A549 (cell line): ENCODE measurements around the gene SETX. TPM values are rescaled to one million over a fixed set of nuclear protein-coding genes. Genes with fewer than 3 reads are reported as not detected.
A peak's percentile ranks its signal among the peaks of the same experiment; 100 is the strongest.

Experiments used
- ATAC-seq, 2 experiments: fragments of 200-7000 bp in 1 of 2; fragments of >200 bp in 1 of 2; cut with Nextera tagmentation in 1 of 2; cut with Tn5 transposase in 1 of 2; 3 replicates each; pipeline versions ENCODE4 v1.8.0 to v1.9.1; 2018 to 2020; ENCODE audit warnings: mild to moderate bottlenecking in 1 of 2, moderate library complexity in 1 of 2
- CTCF ChIA-PET: fragments of 300-600 bp; sonication (Branson Sonifier 250); formaldehyde crosslinking; extraction: SDS; loops from one replicate; lab custom pipeline; 2021; ENCODE audit warnings: antibody characterized with exemption, inconsistent platforms; lab: Yijun Ruan, JAX
- POLR2A ChIA-PET: fragments of 350-600 bp; formaldehyde crosslinking; extraction: SDS; loops from one replicate; lab custom pipeline; 2021; ENCODE audit warnings: antibody characterized with exemption, inconsistent platforms; lab: Yijun Ruan, JAX
- DNase-seq, 2 experiments: peaks; one replicate each; pipeline versions ENCODE4 v3.0.0 to v3.0.0-alpha.2; 2011 to 2016; ENCODE audit warnings: low read depth in 1 of 2, low spot score in 1 of 2
- FAIRE-seq: peaks from 2 replicates; lab custom pipeline; 2011; peaks lifted over from hg19 to GRCh38; lab: Jason Lieb, UNC
- H3K27ac ChIP-seq, 2 experiments: fragments of >200 bp; sonication (Bioruptor Twin); formaldehyde crosslinking; 3 replicates each; pipeline ENCODE4 v1.5.1; 2016 to 2017
- H3K4me1 ChIP-seq: fragments of >200 bp; sonication (Bioruptor Twin); formaldehyde crosslinking; 3 replicates; pipeline ENCODE4 v1.6.1; 2016
- H3K4me2 ChIP-seq: fragments of >200 bp; sonication (Bioruptor Twin); formaldehyde crosslinking; 3 replicates; pipeline ENCODE4 v1.6.1; 2016
- H3K4me3 ChIP-seq: fragments of >200 bp; sonication (Bioruptor Twin); formaldehyde crosslinking; 3 replicates; pipeline ENCODE4 v1.5.1; 2016
- H3K9me3 ChIP-seq: fragments of >200 bp; sonication (Bioruptor Twin); formaldehyde crosslinking; 3 replicates; pipeline ENCODE4 v1.6.1; 2016
- BCL3 ChIP-seq: fragments of >200 bp; sonication (Bioruptor Twin); formaldehyde crosslinking; IDR thresholded peaks from 3 replicates; pipeline ENCODE4 v1.6.1; 2016
- FOSB ChIP-seq: fragments of 250-450 bp; sonication (Bioruptor Pico); IDR thresholded peaks from 2 replicates; pipeline ENCODE4 v1.5.0; 2020; ENCODE audit warnings: mild to moderate bottlenecking, moderate library complexity
- FOSL2 ChIP-seq, 2 experiments: fragments of 450-650 bp in 1 of 2; fragments of >200 bp in 1 of 2; sonication (Bioruptor Twin) in 1 of 2; formaldehyde crosslinking; IDR thresholded peaks; 2 replicates each; pipeline versions ENCODE4 v1.5.0 to v1.6.1; 2016 to 2020; ENCODE audit warnings: mild to moderate bottlenecking in 1 of 2, moderate library complexity in 1 of 2
- HOXB5 ChIP-seq: fragments of 250-450 bp; sonication (Bioruptor Pico); IDR thresholded peaks from 2 replicates; pipeline ENCODE4 v1.5.0; 2020; ENCODE audit warnings: mild to moderate bottlenecking, moderate library complexity
- KDM1A ChIP-seq: fragments of 200-600 bp; sonication (generic); IDR thresholded peaks from 2 replicates; pipeline ENCODE4 v1.6.1; 2016; ENCODE audit warnings: low read depth, mild to moderate bottlenecking
- MAZ ChIP-seq: fragments of 150-350 bp; IDR thresholded peaks from 2 replicates; pipeline ENCODE4 v1.6.1; 2014; ENCODE audit warnings: antibody characterized with exemption, low read depth, low read length, borderline replicate concordance
- MYC ChIP-seq: IDR thresholded peaks from 2 replicates; pipeline ENCODE4 v1.6.1; 2012; ENCODE audit warnings: mild to moderate bottlenecking, inconsistent platforms, low read length, improper control_type of control experiment, borderline replicate concordance
- NFE2L2 ChIP-seq: fragments of 150-350 bp; conservative IDR thresholded peaks from 2 replicates; pipeline ENCODE4 v1.6.1; 2014; ENCODE audit warnings: low read length
- PBX3 ChIP-seq: IDR thresholded peaks from 2 replicates; pipeline ENCODE4 v1.6.1; 2012
- POLR2AphosphoS2 ChIP-seq: conservative IDR thresholded peaks from 2 replicates; pipeline ENCODE4 v1.6.1; 2012; ENCODE audit warnings: low read length, improper control_type of control experiment, inconsistent platforms
- SREBF2 ChIP-seq: fragments of 450-650 bp; IDR thresholded peaks from 2 replicates; pipeline ENCODE4 v1.6.1; 2014; ENCODE audit warnings: mild to moderate bottlenecking, moderate library complexity
- TFCP2L1 ChIP-seq: fragments of 250-450 bp; sonication (Bioruptor Pico); IDR thresholded peaks from 2 replicates; pipeline ENCODE4 v1.5.0; 2021; ENCODE audit warnings: mild to moderate bottlenecking
- ZC3H11A ChIP-seq: fragments of 450-650 bp; IDR thresholded peaks from 2 replicates; pipeline ENCODE4 v1.6.1; 2014; ENCODE audit warnings: antibody characterized with exemption, mild to moderate bottlenecking
- ZSCAN20 ChIP-seq: fragments of 250-450 bp; sonication (Bioruptor Pico); IDR thresholded peaks from 2 replicates; pipeline ENCODE4 v1.8.0; 2022; ENCODE audit warnings: mild to moderate bottlenecking, moderate library complexity
- WGBS: methylation state at CpG from one replicate; pipeline ENCODE4 v1.1.6; 2017; ENCODE audit errors: missing lambda C conversion rate; 5-methylcytosine and 5-hydroxymethylcytosine counted together
- polyA plus RNA-seq, 4 experiments: library from polyadenylated mRNA; depleted of rRNA in 3 of 4; stranded (reverse); fragments of >200 nt; fragmentation: RNase III in 1 of 4; extraction: RNeasy Plus Mini Kit Qiagen cat#74134 plus additional on column Dnase treatment in 1 of 4; gene quantifications; 2 replicates in 3 of 4; 3 replicates in 1 of 4; pipeline ENCODE4 v1.2.3, GENCODE V29; 2011 to 2017
- TF ChIP-seq, protein P1 (sequence below): fragments of >200 bp; sonication (Bioruptor Twin); formaldehyde crosslinking; IDR thresholded peaks from 2 replicates; pipeline ENCODE4 v1.6.1; 2016
- TF ChIP-seq, protein P2 (sequence below): fragments of 450-650 bp; IDR thresholded peaks from 2 replicates; pipeline ENCODE4 v1.6.1; 2014; ENCODE audit warnings: antibody characterized with exemption

Gene SETX
- polyA plus RNA-seq, 2 of the 4 experiments (the other 2 are of a cell fraction): 14.7 to 34.3 TPM

DNA sequence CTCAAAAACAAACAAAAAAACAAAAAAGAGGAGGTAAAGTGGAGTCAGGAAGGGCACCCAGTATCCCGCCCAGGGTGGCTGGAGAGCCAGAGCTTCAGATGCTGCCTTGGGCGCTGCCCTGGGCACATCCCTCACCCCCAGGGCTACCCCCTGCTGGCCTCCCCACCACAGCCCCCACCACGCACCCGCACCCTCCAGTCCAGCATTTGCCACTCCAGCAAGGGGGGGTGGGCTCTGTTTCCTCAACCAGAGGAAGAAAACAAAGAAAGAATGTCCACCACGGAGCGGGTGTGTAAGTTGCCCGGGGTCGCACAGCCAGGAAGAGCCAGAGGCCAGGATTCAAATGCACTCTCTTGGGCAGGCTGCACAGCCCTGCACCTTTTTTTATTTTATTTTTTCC is 106.8 kb downstream of the SETX start:
- ATAC-seq (no peak), DNase-seq (no peak), FAIRE-seq (no peak)
- Histone ChIP-seq H3K4me1 (no peaks in the 10 kb centered on the region), H3K9me3 (peaks cover 16% of the 10 kb centered on the region; the same call in 2 of the 3 replicates), H3K4me2 (no peak overlapping the region), H3K4me3 (no peak overlapping the region), H3K27ac (no peak overlapping the region)
- CTCF ChIA-PET: interaction anchor here (1.1 to 12.7 kb wide), 4 partner anchors 11 to 486 kb away, joined by 3 to 263 read pairs (median 68); no protein-coding TSS in a partner anchor
- TF ChIP-seq PBX3 (no peak), ZC3H11A (no peak), MAZ (no peak), FOSL2 (IDR thresholded peaks at IDR 0.05) (no peak), FOSL2 (CRISPR knock-in tag; IDR thresholded peaks at IDR 0.05) (no peak), TFCP2L1 (CRISPR knock-in tag) (no peak)
- POLR2A ChIA-PET: no interaction called here
- 63% methylated on average over 8 of the region's 8 CpGs for WGBS

GRCh38 chr9:132245465-132245864 is 109.3 kb downstream of the SETX start:
- DNase-seq (no peak), ATAC-seq (no peak), FAIRE-seq (no peak)
- CTCF ChIA-PET: interaction anchor here (0.8 to 12.7 kb wide), 6 partner anchors 8 to 484 kb away, joined by 3 to 263 read pairs (median 8); no protein-coding TSS in a partner anchor
- Histone ChIP-seq H3K4me1 (peaks cover 8% of the 10 kb centered on the region; the same call in 1 of the 3 replicates), H3K4me3 (no peak overlapping the region), H3K9me3 (no peaks in the 10 kb centered on the region), H3K4me2 (no peak overlapping the region), H3K27ac (no peak overlapping the region)
- no peak for TF ChIP-seq MYC
- no peak for TF ChIP-seq SREBF2
- no peak for TF ChIP-seq NFE2L2
- TF ChIP-seq KDM1A: peak; percentile 39; the same call in 1 of the 2 replicates
- no peak for TF ChIP-seq FOSB
- 94% methylated on average over 7 of the region's 9 CpGs for WGBS
- POLR2A ChIA-PET: no interaction called here

DNA sequence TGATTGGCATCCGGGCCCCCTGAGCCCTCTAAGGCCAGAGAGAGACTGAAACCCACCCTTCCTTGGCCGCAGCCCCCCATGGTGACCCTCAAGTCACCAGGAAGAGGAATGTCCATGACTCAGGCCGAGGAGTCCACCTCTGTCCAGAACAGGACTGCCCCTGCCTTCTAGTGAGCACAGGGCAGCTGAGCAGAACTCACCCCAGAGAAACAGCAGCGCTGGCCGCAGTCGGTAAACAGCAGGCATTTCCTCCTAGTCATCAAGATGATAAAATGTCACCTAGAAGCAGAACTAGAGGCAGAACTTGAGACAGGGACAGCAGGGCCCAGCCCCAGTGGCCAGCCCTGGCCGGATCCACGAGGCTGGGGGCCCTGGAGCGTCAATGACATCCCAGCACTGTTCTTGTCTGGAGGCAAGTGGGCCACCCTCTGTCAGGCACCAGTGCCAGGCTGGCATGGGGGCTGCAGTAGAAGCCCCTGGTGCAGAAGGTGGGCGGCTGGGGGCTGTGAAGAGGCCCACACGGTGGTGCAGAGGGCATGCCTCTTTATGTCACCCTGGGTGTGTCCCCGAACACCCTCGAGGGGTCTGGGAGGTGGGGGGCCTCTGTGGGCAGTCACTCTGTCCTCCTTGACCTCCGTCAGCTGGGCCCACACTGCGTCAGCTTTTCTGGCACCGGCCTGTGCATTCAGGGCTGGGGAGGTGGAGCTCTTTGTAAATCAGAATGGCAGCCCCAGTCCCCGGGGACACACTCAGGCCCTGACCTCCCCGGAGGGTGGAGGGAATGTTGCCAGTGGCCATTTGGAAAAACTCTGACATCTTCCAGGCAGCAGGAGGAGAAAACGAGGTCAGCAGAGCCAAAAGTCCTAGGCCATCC is 110.0 kb downstream of the SETX start:
- H3K4me3 ChIP-seq: no peak overlapping the region
- H3K4me1 ChIP-seq: peaks cover 8% of the 10 kb centered on the region; the same call in 1 of the 3 replicates
- DNase-seq (no peak), FAIRE-seq (no peak), ATAC-seq (no peak)
- no peaks in the 10 kb centered on the region for H3K9me3 ChIP-seq
- no peak overlapping the region for H3K4me2 ChIP-seq
- POLR2A ChIA-PET: interaction anchor here (0.5 kb wide), 1 partner anchor 10 kb away, joined by 4 read pairs; no protein-coding TSS in a partner anchor
- TF ChIP-seq ZSCAN20: no peak
- TF ChIP-seq POLR2AphosphoS2: no peak
- no peak overlapping the region for H3K27ac ChIP-seq
- WGBS: 59% methylated on average over 18 of the region's 19 CpGs
- CTCF ChIA-PET: interaction anchor here (0.8 to 10.0 kb wide), 3 partner anchors 8 to 75 kb away, joined by 3 to 133 read pairs (median 11); no protein-coding TSS in a partner anchor

- H3K4me2 ChIP-seq: no peak overlapping the region
- peaks cover 8% of the 10 kb centered on the region; the same call in 1 of the 3 replicates for H3K4me1 ChIP-seq
- TF ChIP-seq, protein P1, sequence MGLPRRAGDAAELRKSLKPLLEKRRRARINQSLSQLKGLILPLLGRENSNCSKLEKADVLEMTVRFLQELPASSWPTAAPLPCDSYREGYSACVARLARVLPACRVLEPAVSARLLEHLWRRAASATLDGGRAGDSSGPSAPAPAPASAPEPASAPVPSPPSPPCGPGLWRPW: no peak
- TF ChIP-seq HOXB5 (CRISPR knock-in tag) (no peak), BCL3 (no peak)
- TF ChIP-seq, protein P2, sequence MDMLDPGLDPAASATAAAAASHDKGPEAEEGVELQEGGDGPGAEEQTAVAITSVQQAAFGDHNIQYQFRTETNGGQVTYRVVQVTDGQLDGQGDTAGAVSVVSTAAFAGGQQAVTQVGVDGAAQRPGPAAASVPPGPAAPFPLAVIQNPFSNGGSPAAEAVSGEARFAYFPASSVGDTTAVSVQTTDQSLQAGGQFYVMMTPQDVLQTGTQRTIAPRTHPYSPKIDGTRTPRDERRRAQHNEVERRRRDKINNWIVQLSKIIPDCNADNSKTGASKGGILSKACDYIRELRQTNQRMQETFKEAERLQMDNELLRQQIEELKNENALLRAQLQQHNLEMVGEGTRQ: no peak
- ATAC-seq (no peak), DNase-seq (no peak), FAIRE-seq (no peak)
- POLR2A ChIA-PET: no interaction called here
- no peak overlapping the region for H3K27ac ChIP-seq
- 89% methylated on average over 18 of the region's 19 CpGs for WGBS
- CTCF ChIA-PET: interaction anchor here (0.6 to 10.0 kb wide), 6 partner anchors 6 to 487 kb away, joined by 3 to 133 read pairs (median 5); no protein-coding TSS in a partner anchor
- no peak overlapping the region for H3K4me3 ChIP-seq
- no peaks in the 10 kb centered on the region for H3K9me3 ChIP-seq
Measured at GRCh38 chr9:132243156-132244074, 111.4 kb downstream of the SETX start.
